Smooth muscle cell (in vitro differentiated cells): ENCODE results near the gene SLC25A26. TPM values are rescaled to one million over a fixed set of nuclear protein-coding genes. Genes with fewer than 3 reads are reported as not detected.

Source experiments
- DNase-seq: peaks from one replicate; lab custom pipeline; 2025; ENCODE audit not compliant: unreplicated experiment; lab: John Stamatoyannopoulos, UW
- H2AFZ ChIP-seq: fragments of 200-600 bp; sonication (generic); 2 replicates; pipeline ENCODE4 v1.6.0; 2016; ENCODE audit warnings: antibody characterized with exemption, low read depth, mild to moderate bottlenecking
- H3F3A ChIP-seq: fragments of 200-600 bp; sonication (generic); 2 replicates; pipeline ENCODE4 v1.6.0; 2017; ENCODE audit warnings: antibody characterized with exemption, low read depth
- H3K27ac ChIP-seq: fragments of 200-600 bp; sonication (generic); 2 replicates; pipeline ENCODE4 v1.5.1; 2016; ENCODE audit warnings: low read depth, mild to moderate bottlenecking
- H3K27me3 ChIP-seq: fragments of 200-600 bp; sonication (generic); 2 replicates; pipeline ENCODE4 v1.6.1; 2016; ENCODE audit warnings: low read depth, mild to moderate bottlenecking
- H3K36me3 ChIP-seq: fragments of 200-600 bp; sonication (generic); 2 replicates; pipeline ENCODE4 v1.5.1; 2016; ENCODE audit warnings: low read depth
- H3K4me1 ChIP-seq: fragments of 200-600 bp; sonication (generic); 2 replicates; pipeline ENCODE4 v1.5.1; 2016; ENCODE audit warnings: low read depth
- H3K4me2 ChIP-seq: fragments of 200-600 bp; sonication (generic); 2 replicates; pipeline ENCODE4 v1.6.0; 2016; ENCODE audit warnings: mild to moderate bottlenecking
- H3K4me3 ChIP-seq: fragments of 200-600 bp; sonication (generic); 2 replicates; pipeline ENCODE4 v1.5.1; 2016; ENCODE audit warnings: mild to moderate bottlenecking
- H3K79me2 ChIP-seq: fragments of 200-600 bp; sonication (generic); 2 replicates; pipeline ENCODE4 v1.6.0; 2016; ENCODE audit warnings: low read depth, mild to moderate bottlenecking
- H3K9ac ChIP-seq: fragments of 200-600 bp; sonication (generic); 2 replicates; pipeline ENCODE4 v1.6.0; 2016; ENCODE audit warnings: low read depth
- H3K9me3 ChIP-seq: fragments of 200-600 bp; sonication (generic); replicated peaks from 2 replicates; pipeline ENCODE4 v1.5.1; 2016; ENCODE audit warnings: low read depth
- H4K20me1 ChIP-seq: fragments of 200-600 bp; sonication (generic); 2 replicates; pipeline ENCODE4 v1.6.0; 2016; ENCODE audit warnings: low read depth
- WGBS: methylation state at CpG from one replicate; pipeline ENCODE4 v1.1.7; 2016; ENCODE audit warnings: low lambda C conversion rate; 5-methylcytosine and 5-hydroxymethylcytosine counted together
- polyA plus RNA-seq: library from polyadenylated mRNA; unstranded; fragments of >200 nt; fragmentation: Nextera tagmentation; extraction: Ambion mirVana; gene quantifications from 2 replicates; pipeline ENCODE4 v1.2.1, GENCODE V29; 2016
- total RNA-seq: library from RNA; depleted of rRNA; stranded (reverse); fragments of >200 nt; gene quantifications from 2 replicates; pipeline ENCODE4 v1.2.3, GENCODE V29; 2014
- TF ChIP-seq, protein P1 (sequence below): fragments of 200-600 bp; sonication (generic); IDR thresholded peaks from 2 replicates; pipeline ENCODE4 v1.5.1; 2017; ENCODE audit warnings: borderline replicate concordance, mild to moderate bottlenecking, antibody characterized with exemption; ENCODE audit not compliant: insufficient read depth, poor library complexity, severe bottlenecking

Gene SLC25A26
- total and polyA plus RNA-seq, 2 experiments from 2014 or later: 8.9 to 18.9 TPM

- Histone ChIP-seq H3F3A (peaks cover 10% of the 10 kb centered on the region), H3K27ac (no peak overlapping the region), H3K9me3 (no peaks in the 10 kb centered on the region), H4K20me1 (no peaks in the 10 kb centered on the region), H2AFZ (no peak overlapping the region), H3K36me3 (no peaks in the 10 kb centered on the region), H3K4me1 (peaks cover 4% of the 10 kb centered on the region), H3K9ac (no peak overlapping the region), H3K79me2 (no peaks in the 10 kb centered on the region), H3K4me3 (no peak overlapping the region), H3K4me2 (no peak overlapping the region), H3K27me3 (no peaks in the 10 kb centered on the region)
- WGBS: 96% methylated on average over 24 of the region's 24 CpGs
- no peak for DNase-seq
- TF ChIP-seq, protein P1, sequence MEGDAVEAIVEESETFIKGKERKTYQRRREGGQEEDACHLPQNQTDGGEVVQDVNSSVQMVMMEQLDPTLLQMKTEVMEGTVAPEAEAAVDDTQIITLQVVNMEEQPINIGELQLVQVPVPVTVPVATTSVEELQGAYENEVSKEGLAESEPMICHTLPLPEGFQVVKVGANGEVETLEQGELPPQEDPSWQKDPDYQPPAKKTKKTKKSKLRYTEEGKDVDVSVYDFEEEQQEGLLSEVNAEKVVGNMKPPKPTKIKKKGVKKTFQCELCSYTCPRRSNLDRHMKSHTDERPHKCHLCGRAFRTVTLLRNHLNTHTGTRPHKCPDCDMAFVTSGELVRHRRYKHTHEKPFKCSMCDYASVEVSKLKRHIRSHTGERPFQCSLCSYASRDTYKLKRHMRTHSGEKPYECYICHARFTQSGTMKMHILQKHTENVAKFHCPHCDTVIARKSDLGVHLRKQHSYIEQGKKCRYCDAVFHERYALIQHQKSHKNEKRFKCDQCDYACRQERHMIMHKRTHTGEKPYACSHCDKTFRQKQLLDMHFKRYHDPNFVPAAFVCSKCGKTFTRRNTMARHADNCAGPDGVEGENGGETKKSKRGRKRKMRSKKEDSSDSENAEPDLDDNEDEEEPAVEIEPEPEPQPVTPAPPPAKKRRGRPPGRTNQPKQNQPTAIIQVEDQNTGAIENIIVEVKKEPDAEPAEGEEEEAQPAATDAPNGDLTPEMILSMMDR: no peak
These were observed 189.3 kb downstream of the SLC25A26 start for GRCh38 chr3:66409771-66410754.

GRCh38 chr3:66410976-66411375 lies 190.2 kb downstream of the SLC25A26 start:
- Histone ChIP-seq H3K9me3 (no peaks in the 10 kb centered on the region), H3K9ac (no peak overlapping the region), H2AFZ (no peak overlapping the region), H3F3A (peaks cover 10% of the 10 kb centered on the region), H3K36me3 (no peaks in the 10 kb centered on the region), H3K27me3 (no peaks in the 10 kb centered on the region), H3K4me2 (no peak overlapping the region), H3K27ac (no peak overlapping the region), H3K79me2 (no peaks in the 10 kb centered on the region), H4K20me1 (no peaks in the 10 kb centered on the region), H3K4me3 (no peak overlapping the region), H3K4me1 (peaks cover 3% of the 10 kb centered on the region)
- 98% methylated on average over 7 of the region's 7 CpGs for WGBS
- TF ChIP-seq, protein P1: no peak
- DNase-seq: no peak

DNA sequence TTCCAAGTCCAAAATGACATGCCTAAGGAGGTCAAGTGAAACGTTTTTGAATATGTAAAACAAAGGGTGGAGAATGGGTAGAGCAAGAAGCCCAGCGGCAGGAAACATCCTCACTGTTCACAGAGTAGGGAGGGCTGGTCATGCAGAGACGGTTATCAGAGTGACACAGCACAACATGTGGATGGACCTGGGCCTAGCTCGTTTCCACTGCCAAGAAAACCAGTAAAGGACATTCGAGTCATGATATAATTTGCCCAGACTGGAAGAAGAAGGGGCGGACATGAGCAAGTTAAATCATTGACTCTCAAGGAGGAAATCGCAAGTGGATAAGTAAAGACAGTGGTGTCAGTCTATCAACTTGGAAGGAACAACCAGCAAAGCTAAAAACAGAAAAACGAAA lies 190.7 kb downstream of the SLC25A26 start:
- H3K4me2 ChIP-seq: no peak overlapping the region
- no peak overlapping the region for H3K4me3 ChIP-seq
- TF ChIP-seq, protein P1: no peak
- DNase-seq: no peak
- no peaks in the 10 kb centered on the region for H4K20me1 ChIP-seq
- no peaks in the 10 kb centered on the region for H3K79me2 ChIP-seq
- 71% methylated on average over 8 of the region's 8 CpGs for WGBS
- no peak overlapping the region for H3K9ac ChIP-seq
- no peaks in the 10 kb centered on the region for H3K36me3 ChIP-seq
- no peak overlapping the region for H2AFZ ChIP-seq
- peaks cover 1% of the 10 kb centered on the region for H3K4me1 ChIP-seq
- H3K27me3 ChIP-seq: no peaks in the 10 kb centered on the region
- H3F3A ChIP-seq: peaks cover 10% of the 10 kb centered on the region
- H3K27ac ChIP-seq: no peak overlapping the region
- no peaks in the 10 kb centered on the region for H3K9me3 ChIP-seq
